22Rv1 (cell line): ENCODE measurements around the gene YKT6.

ENCODE experiments used
- H3K27ac ChIP-seq: fragments of 450-650 bp; 2 replicates; pipeline ENCODE4 v1.5.1; 2017
- ZFX ChIP-seq: fragments of 450-650 bp; IDR thresholded peaks from 2 replicates; pipeline ENCODE4 v1.6.1; 2017; ENCODE audit warnings: antibody characterized with exemption, borderline replicate concordance
- TF ChIP-seq, protein P1 (sequence below): fragments of 450-650 bp; IDR thresholded peaks from 2 replicates; pipeline ENCODE4 v1.5.1; 2017; ENCODE audit warnings: mild to moderate bottlenecking

Gene YKT6

DNA sequence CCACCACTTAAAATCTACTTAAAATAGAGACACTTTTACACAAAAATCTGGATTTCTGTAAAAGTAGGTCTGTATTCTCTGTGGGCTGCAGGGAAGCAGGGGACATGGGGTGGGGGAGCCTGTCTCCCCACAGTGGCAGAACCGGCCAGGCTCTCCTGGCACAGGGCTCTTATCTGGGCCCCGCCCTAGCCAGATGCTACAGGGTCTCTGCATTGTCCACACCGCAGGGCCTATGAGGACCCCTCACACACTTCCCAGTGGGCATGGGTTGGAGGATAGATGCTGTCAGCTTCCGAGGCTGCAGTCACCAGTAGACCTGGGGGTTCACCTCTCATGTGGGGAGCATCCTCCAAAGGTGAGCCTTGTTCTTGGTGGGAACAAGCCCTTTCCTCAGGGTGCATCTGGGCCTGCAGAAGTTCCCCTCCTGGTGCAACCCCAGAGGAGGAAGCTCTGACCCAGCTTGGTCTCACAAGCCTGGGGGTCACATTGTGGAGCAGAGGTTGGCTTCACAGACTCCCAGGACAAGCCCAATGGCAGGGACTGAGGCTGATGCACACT is 44.2 kb upstream of the YKT6 start:
- H3K27ac ChIP-seq: no peak overlapping the region
- TF ChIP-seq ZFX: no peak

DNA sequence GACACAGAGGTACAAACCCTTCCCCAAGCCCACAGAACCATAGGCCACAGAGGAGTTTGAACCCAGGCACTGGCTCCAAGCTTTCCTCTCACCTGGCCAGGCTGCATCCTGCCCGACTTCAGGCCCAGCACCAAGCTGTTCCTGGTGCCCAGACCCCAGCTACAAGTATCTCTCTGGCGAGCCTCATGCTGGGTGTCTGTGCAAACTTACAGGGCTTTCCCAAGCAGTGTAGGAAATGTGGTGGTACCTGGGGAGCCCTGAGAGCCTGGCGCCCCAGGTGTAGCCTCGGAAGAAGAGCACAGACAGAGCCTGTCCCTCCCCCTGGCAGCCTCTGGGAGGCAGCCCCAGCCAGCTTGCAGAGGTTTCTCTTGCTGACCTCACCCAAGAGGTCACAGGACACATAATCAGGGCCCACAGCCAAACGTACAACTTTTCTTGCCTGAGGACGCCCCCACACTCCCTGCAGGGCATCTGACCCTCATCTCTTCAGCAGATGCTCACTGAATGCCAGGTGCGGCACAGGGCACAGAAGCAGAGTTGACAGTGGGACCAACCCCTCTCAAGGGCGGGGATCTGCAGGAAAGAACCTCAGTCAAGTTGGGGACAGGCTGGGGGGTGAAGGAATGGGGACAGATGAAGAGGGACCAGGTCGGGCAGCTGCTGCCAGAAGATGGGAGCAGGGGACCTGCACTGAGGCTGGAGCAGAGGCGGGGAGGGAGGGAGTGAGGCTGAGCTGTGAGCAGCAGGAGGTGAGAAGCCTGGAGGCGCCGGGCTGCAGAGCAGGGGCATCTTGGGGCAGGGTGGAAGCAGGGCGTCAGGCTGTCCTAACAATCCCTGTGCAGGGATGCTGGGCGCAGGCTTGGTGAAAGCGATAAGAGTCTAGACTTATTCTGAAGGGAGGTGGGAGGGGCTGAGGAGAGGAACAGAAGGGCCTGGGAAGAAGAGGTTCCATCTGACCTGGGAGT is 43.4 kb upstream of the YKT6 start:
- no peak for TF ChIP-seq ZFX
- TF ChIP-seq, protein P1, sequence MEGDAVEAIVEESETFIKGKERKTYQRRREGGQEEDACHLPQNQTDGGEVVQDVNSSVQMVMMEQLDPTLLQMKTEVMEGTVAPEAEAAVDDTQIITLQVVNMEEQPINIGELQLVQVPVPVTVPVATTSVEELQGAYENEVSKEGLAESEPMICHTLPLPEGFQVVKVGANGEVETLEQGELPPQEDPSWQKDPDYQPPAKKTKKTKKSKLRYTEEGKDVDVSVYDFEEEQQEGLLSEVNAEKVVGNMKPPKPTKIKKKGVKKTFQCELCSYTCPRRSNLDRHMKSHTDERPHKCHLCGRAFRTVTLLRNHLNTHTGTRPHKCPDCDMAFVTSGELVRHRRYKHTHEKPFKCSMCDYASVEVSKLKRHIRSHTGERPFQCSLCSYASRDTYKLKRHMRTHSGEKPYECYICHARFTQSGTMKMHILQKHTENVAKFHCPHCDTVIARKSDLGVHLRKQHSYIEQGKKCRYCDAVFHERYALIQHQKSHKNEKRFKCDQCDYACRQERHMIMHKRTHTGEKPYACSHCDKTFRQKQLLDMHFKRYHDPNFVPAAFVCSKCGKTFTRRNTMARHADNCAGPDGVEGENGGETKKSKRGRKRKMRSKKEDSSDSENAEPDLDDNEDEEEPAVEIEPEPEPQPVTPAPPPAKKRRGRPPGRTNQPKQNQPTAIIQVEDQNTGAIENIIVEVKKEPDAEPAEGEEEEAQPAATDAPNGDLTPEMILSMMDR: no peak
- H3K27ac ChIP-seq: no peak overlapping the region

DNA sequence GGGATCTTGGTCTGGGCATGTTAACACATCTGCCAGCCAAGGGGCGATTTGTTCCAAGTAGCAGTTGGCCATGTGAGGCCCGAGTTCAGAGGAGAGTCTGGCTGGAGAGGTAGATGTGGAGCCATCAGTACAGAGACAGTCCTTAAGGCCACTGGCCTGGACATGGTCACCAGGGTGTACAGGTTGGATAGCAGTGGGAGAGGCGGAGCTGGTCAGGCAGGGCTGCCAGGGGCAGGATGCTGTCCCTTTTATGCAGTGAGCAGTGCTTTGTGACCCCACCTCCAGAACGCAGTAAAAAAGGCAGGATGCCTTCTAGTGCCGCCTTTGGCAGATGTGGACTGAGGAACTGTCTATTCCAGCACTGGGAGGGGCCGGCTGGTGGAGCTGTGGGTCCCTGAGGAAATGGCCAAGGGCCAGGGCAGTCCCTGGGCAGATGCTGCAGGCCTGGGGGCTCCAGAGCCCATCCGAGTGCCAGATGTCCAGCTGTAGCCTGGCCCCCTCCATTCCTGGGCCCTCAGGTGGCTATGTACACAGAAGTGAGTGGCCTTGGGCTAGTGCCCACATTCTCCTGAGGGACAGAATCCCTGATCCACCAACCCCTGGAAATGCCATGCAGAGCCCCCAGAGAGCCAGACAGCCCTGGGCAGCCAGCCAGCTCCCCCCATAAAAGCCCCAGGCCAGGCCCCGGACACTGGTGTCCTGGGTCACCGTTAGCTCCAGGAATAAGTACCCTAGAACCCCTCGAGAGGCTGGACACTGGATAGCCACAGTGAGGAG is 42.5 kb upstream of the YKT6 start:
- no peak overlapping the region for H3K27ac ChIP-seq
- TF ChIP-seq, protein P1: no peak
- no peak for TF ChIP-seq ZFX

DNA sequence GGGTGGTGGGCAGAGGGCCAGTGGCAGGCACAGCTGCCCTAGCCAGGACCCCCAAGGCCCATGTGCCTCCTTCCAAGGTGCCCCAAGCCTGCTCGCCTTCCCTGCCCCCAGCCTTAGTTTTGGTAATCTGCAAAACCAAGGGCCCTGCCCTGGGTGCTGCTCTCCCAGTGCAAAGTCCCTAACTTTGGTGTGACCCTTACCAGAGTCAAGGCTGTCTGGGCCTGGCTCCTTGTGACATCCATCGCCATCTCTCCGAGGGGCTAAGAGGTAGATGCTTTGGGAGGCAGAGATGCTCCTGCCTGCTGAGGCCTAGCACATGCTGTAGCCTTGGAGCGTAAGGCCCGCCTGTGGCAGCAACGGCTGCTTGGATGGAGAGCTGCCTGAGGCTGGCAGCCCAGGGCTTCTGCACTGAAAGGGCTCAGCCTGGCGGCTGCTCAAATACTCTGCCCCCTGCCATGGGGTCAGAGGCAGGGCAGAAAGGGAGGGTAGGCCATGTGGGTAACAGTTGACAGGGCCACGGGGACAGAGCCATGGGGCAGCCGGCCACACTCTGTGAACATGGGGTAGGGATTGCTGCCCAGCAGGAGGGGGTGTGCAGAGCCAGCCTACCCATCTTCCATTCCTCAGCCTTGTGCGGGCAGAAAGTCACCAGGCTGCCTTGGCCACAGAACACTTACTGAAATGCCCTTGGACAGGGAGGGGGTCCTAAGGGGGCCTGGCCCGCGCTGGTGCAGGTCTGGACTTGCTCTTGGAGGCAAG is 41.7 kb upstream of the YKT6 start:
- no peak for TF ChIP-seq ZFX
- no peak overlapping the region for H3K27ac ChIP-seq

DNA sequence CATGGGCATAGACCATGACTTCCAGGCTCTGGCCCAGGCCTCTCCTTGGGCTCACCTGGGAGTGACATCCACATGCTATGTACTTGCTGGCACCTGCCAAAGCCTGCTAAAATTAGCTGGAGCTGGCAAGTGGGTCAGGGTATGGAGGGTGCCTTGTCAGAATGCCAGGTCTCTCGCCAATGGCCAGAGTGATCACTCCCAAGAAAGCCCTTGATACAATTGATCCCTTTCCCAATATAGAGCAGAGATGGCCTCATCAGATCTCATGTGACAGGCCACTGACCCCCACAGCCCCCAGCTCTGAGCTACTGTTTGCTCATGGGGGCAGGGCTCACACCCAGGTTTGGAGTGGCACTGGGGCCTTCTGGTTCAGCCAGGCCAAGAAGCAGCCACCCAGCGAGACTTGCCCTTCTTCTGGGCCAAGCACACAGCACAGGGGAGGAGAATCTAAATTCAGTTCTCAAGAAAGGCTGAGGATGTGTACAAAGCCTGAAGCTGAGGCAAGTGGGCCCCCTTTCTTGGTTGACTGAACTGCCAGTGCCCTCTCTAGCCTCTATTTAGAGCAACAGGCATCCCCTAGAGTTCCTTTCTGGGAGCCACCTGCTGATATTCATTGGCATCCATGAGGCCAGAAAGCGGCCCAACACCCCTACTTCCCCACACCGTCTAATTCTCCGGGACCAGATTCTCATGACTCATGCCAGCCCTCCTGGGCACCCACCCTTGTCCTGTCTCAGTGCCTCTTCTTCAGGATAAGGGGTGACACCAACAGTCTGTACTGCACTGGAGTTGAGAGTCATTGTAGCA is 40.8 kb upstream of the YKT6 start:
- TF ChIP-seq ZFX: no peak
- TF ChIP-seq, protein P1: no peak
- no peak overlapping the region for H3K27ac ChIP-seq

DNA sequence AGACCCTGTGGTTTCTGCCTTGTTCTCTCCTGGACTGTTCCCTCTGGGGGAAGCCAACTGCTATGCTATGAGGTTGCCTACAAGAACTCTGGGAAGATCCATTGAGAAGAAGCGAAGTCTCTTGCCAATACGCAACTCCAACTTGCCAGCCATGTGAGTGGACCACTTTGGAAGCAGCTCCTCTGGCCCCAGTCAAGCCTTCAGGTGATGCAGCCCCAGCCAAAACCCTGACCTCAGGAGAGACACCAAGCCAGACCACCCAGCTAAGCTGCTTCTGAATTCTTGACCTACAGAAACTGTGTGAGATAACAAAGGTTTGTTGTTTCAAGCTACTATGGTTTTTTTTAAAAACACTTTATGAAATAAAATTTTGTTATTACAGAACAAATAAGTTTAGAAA is 39.4 kb upstream of the YKT6 start:
- no peak overlapping the region for H3K27ac ChIP-seq
- TF ChIP-seq, protein P1: no peak
- TF ChIP-seq ZFX: no peak

DNA sequence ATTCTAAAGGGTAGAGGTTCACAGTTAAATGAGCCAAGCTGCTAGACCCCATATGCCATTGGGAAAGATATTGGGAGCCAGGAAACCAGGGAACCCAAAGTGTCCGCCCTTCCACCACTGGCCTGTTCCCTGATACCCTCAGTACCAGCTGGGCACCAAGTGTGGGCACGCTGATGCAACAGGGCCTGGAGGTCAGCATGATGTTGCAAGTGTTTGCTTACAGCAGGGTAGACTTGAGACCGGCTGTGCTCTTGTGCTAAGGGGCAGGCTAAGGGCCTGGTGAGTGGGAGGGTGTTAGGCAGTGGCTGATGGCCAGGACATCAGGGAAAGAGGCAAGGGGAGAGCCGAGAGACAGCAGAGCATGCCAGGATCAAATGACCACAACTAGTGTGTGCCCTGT is 38.6 kb upstream of the YKT6 start:
- TF ChIP-seq, protein P1: no peak
- no peak for TF ChIP-seq ZFX
- H3K27ac ChIP-seq: no peak overlapping the region
